IPS-18c (cell line): ENCODE results near the gene PHC2.

ENCODE experiments used
- H3K4me3 ChIP-seq: 2 replicates; pipeline ENCODE4 v1.7.0; 2013; ENCODE audit warnings: low read depth, mild to moderate bottlenecking, low read length, moderate library complexity; ENCODE audit not compliant: insufficient read depth
- H3K9me3 ChIP-seq: one replicate; pipeline ENCODE4 v1.6.1; 2013; ENCODE audit warnings: mild to moderate bottlenecking, low read length, moderate library complexity; ENCODE audit not compliant: control insufficient read depth, insufficient read depth

PHC2 gene

GRCh38 chr1:33289858-33290154, 141.1 kb downstream of the PHC2 start:
- peaks cover under 1% of the 10 kb centered on the region for H3K9me3 ChIP-seq

GRCh38 chr1:33288976-33289857, 141.7 kb downstream of the PHC2 start:
- no peak overlapping the region for H3K4me3 ChIP-seq
- H3K9me3 ChIP-seq = no peaks in the 10 kb centered on the region

More at GRCh38 chr1:33289858-33290154, 141.1 kb downstream of the PHC2 start:
- no peak overlapping the region for H3K4me3 ChIP-seq

DNA sequence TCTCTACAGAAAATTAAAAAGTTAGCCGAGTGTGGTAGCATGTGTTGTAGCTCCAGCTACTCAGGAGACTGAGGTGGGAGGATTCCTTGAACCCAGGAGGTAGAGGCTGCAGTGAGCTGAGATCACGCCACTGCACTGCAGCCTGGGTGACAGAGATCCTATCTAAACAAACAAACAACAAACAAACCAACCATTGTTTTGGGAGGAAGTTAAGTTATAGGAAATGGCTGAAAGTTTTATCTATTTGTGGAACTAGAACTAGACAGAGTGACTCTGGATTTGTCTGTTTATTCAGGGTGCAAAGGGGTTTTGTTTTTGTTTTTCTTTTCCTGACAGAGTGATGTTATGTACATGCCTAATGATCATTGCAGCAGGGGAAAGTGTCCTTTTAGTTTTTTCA, 143.6 kb downstream of the PHC2 start:
- H3K4me3 ChIP-seq = no peak overlapping the region
- H3K9me3 ChIP-seq = no peaks in the 10 kb centered on the region

DNA sequence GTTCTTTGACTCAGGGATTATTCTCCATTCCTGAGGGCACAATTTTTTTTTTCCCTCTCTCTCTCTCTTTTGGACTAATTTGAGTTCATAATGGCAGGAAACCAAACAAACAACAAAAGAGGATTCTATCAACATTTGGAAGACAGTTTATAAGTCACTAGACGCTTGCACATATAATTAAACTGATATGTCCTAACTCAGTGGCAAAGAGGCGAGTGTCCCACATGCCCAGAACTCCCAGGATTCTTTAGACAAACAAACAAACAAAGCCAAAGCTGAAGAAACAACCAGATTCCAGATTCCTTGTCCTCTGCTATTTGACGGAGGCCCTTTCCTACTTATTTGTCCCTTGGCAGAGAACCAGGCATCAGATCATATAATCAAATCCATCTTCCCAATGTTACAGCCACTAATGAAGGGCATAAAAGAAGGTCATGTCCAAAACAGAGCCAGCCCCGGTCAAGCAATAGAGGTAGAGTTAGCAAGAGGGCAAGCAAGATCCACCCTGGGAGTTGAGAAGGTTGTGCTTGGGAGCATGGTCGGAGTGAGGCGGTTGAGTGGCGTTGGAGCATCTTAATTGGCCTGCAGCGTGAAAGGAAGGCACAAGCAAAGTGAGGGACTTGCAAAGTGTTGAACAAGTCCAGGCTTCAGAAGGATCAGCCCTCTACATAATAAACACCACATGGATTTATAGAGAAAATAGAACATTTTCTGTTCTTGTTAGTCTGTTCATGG, 144.3 kb downstream of the PHC2 start:
- Histone ChIP-seq H3K9me3 (no peaks in the 10 kb centered on the region), H3K4me3 (no peak overlapping the region)

DNA sequence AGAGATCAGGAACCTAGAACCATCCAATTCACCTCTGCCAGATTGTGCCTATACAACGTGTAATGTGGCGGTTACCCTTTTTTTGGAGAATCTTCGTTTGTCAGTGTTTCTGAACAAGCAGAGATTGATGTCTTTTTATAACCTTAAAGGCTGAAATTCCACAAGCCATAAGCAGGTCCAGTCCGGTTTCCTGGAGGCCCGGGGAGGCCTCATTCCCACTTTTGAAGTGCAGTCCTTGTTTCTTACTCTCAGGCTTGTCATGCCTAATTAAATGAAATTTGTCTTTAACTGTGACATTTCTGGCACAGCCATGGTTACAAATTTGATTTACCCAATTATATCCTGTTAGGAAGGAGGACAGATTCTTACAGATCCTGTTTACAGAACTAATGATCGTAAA, 146.8 kb downstream of the PHC2 start:
- Histone ChIP-seq H3K9me3 (no peaks in the 10 kb centered on the region), H3K4me3 (no peak overlapping the region)

DNA sequence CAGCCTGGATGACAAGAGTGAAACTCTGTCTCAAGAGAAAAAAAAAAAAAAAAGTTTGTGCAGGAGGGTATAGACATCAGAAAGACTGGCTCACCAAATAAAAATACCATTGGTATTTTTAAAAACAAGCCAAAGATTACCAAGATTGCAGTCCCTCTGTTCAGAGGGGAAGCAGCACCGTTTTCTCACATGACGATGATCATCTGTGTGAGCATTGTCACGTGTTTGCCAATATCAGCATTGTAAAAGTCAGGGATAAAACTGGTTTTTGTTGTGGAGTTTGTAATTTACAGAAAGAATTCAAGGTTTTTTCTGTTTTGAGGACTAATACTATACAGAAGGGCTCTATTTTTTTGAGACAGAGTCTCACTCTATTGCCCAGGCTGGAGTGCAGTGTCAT, 148.1 kb downstream of the PHC2 start:
- H3K4me3 ChIP-seq = no peak overlapping the region

DNA sequence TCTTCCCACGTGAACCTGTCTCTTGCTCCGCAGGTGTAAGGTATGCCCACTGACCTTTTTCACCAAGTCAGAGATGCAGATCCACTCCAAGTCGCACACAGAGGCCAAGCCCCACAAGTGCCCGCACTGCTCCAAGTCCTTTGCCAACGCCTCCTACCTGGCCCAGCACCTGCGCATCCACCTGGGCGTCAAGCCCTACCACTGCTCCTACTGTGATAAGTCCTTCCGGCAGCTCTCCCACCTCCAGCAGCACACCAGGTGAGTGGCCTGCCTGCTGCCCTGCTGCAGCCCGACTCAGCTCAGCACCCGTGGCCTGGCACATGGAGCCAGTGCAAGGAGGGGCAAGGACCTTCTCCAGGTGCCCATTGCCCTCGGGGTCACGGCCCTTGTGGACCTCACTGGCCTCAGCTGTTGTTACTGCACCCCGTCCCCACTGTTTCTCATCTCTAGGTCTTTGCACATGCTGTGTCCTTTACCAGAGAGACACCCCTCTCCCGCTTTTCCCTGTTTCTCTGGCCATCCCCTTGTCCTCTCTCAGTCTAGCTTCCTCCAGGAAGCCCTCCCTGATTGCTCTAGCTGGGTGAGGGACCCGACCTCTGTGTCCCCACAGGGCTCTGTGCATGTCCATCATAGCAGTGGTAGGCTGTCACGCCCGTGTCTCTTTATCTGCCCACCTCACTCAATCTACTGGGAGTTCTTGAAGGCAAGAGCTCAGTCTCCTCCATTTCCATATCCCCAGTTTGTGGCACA, 149.2 kb downstream of the PHC2 start:
- no peaks in the 10 kb centered on the region for H3K9me3 ChIP-seq
- no peak overlapping the region for H3K4me3 ChIP-seq

More for the DNA sequence above, 148.1 kb downstream of the PHC2 start:
- no peaks in the 10 kb centered on the region for H3K9me3 ChIP-seq

DNA sequence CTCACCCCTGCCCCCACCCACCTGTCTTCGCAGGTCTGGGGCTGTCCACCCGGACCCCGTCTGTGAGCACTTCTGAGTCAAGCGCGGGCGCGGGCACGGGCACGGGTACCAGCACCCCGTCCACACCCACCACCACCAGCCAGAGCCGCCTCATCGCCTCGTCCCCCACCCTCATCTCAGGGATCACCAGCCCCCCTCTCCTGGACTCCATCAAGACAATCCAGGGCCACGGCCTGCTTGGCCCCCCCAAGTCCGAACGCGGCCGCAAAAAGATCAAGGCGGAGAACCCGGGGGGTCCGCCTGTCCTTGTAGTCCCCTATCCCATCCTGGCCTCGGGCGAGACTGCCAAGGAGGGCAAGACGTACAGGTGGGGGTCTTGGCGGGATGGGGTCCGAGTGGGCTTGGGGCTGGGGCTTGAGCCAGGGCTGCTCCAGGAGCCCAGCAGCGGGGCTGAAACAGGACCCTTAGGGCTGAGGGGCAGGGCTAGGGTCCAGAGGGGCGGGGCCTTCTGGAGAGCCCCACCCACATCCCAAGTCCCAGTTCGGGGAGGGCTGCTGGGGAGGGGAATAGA, 150.7 kb downstream of the PHC2 start:
- H3K9me3 ChIP-seq = no peaks in the 10 kb centered on the region
- H3K4me3 ChIP-seq = no peak overlapping the region

- no peaks in the 10 kb centered on the region for H3K9me3 ChIP-seq
- no peak overlapping the region for H3K4me3 ChIP-seq
These were observed 153.3 kb downstream of the PHC2 start for GRCh38 chr1:33277488-33278084.

GRCh38 chr1:33276573-33277298, 154.2 kb downstream of the PHC2 start:
- Histone ChIP-seq H3K9me3 (no peaks in the 10 kb centered on the region), H3K4me3 (no peak overlapping the region)

- no peaks in the 10 kb centered on the region for H3K9me3 ChIP-seq
- H3K4me3 ChIP-seq = no peak overlapping the region
These were observed 155.0 kb downstream of the PHC2 start for GRCh38 chr1:33275706-33276572.

DNA sequence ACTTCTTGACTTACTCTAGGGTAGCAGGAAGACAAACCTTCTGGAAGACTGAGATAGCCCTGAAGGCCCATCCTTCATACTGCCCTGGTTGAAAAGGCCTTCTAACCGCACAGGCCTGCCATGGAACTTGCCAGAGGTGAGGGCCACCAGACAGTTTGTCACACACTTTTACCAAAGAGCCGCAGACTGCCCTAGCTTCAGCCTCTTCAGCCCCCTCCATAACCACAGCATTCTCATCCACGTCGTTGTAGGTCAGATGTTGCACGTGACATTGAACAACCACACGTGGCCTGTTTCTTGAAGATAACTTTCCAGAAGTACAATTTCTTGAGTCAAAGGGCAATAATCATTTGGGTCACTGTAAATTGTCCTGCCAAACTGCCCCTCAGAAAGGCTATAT, 155.7 kb downstream of the PHC2 start:
- Histone ChIP-seq H3K4me3 (no peak overlapping the region), H3K9me3 (no peaks in the 10 kb centered on the region)

DNA sequence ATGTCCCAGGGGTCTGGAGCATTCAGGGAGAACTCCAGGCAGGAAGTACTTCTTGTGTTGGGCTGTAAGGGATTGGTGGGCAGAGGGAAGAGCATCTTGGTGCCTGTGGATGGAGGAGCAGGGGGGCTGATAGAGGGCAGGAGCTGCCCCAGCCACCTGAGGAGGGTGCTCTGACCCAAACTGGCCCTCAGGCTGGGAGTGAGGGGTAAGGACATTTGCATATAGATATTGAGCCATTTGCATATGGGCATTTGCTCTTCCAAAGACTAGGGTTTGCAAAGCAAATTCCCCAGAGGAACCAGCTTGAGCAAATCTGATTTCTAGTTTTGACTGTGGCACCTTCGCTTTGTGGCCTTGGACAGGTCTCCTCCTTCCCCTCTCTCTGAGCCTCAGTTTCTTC, 156.4 kb downstream of the PHC2 start:
- H3K9me3 ChIP-seq = no peaks in the 10 kb centered on the region
- H3K4me3 ChIP-seq = no peak overlapping the region

DNA sequence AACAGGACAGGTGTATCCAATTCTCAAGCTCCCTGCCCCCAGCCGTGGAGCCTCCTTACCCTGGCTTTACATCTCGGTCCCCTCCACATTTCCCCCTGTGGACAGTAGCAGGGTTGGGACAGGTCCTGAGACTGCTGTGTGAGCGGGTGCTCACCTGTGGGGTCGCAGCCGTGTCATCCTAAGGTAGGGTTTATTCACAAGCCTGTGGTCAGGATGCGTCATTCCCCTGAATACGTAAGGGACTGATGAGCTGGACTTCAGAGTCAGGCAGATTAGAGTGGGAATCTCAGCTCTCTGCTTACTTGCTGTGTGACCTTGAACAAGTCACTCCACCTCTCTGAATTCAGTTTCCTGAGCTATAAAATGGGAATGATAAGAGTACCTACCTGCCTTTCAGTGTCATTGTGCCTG, 156.9 kb downstream of the PHC2 start:
- Histone ChIP-seq H3K9me3 (no peaks in the 10 kb centered on the region), H3K4me3 (no peak overlapping the region)
